SU-DHL-6 (cell line): ENCODE results near the gene SLC46A3.

Experiments
- CTCF ChIP-seq: fragments of 200-600 bp; sonication (generic); IDR thresholded peaks from one replicate; pipeline ENCODE4 v1.5.1; 2017; ENCODE audit warnings: antibody characterized with exemption, mild to moderate bottlenecking, low read length, moderate library complexity; ENCODE audit not compliant: insufficient read depth, poor library complexity, severe bottlenecking
- EZH2phosphoT487 ChIP-seq: fragments of 200-600 bp; sonication (generic), shearing (Covaris generic); conservative IDR thresholded peaks from 2 replicates; pipeline ENCODE4 v1.6.1; 2018; ENCODE audit warnings: mild to moderate bottlenecking, antibody characterized with exemption, low read length, moderate library complexity, mixed read lengths

GRCh38 chr13:28678809-28679208 lies 40.0 kb downstream of the SLC46A3 start:
- TF ChIP-seq CTCF: no peak
- TF ChIP-seq EZH2phosphoT487: no peak
